Islet of Langerhans (tissue), 1 donor: ENCODE results near the gene UNC119B.
"Not testable (repeated sequence)": the region's sequence is repeated elsewhere in the genome, so short reads cannot be mapped to it uniquely, and the experiment has no call there.

Experiments used
- FAIRE-seq: peaks from one replicate; lab custom pipeline; 2011; peaks lifted over from hg19 to GRCh38; lab: Jason Lieb, UNC

UNC119B gene

DNA sequence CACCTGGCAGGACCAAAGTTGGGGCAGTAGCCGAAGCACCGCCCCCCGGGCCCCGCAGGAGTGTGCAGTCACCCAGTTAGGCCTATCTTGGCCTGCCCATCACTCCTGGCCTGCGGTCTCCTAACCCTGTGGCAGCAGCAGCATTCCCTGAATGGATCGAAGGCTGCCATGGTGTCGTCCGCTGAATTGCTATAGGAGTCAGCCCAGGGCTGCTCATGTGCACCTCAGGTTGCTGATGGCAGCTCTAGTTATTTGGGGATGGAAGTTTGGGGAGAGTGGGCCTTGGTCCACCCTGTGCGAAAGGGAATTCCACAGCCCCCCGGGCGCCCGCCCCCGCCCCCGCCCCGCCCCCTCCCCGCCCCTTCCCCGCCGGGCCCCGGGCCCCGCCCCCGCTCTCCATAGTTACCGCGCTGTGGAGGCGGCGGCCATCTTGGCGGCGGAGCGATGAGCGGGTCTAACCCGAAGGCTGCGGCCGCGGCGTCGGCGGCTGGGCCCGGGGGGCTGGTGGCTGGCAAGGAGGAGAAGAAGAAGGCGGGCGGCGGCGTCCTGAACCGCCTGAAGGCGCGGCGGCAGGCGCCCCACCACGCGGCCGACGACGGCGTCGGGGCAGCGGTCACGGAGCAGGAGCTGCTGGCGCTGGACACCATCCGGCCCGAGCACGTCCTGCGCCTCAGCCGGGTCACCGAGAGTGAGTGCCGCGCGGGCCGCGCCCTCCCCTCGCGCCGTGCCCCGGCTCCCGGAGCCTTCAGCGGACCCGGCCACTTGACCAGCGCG, at the start of gene UNC119B:
Gene UNC119B (plus strand): TSS at position 428 of the 774 bp plus-strand sequence. CDS start 17 bp downstream, at position 445.
- no peak for FAIRE-seq

DNA sequence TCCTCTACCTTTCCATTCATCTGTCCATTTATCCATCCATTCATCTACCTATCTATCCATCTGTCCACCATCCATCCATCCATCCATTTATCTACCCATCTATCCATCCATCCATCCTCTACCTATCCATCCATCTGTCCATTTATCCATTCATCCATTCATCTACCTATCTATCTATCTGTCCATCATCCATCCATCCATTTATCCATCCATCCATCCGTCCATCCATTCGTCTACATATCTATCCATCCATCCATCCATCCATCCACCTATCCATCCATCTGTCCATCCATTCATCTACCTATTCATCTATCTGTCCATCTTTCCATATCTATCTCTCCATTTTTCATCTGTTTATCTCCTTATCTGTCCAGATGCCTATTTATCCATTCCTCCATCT, 48.8 kb upstream of the UNC119B start:
- no peak for FAIRE-seq

DNA sequence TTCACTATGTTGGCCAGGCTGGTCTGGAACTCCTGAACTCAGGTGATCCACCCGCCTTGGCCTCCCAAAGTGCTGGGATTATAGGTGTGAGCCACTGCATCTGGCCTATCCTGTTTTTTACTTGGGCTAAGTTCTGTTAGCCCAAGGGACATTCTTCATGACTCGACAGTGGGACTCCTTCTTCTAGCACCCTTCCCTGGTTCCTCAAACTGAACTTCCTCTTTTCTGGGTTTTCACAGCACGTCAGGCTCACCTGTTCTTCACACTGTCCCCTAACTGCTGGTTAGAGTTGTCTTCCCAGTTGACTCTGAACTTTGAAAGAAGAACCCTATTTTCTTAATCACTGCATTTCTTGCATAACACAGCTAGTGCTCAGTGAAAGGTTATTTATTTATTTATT, 47.4 kb upstream of the UNC119B start:
- no peak for FAIRE-seq

DNA sequence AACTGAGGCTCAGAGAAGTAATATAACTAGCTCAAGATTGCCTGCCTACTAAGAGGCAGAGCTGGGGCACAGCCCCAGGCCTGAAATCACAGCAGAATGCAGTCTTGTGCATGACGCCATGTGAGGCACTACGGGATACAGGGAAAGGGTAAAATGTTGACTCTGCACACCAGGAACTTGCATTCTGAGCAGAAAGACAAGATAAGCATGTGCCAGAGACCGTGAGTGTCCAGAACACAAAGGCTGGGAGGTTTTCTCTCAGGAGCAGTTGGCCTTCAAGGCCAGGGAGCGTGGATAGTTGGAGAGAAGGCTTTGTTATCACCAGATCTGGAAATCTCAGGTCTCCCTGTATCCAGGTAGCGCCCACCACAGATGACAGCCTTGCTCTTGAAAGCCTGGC, 46.5 kb upstream of the UNC119B start:
- FAIRE-seq: no peak

DNA sequence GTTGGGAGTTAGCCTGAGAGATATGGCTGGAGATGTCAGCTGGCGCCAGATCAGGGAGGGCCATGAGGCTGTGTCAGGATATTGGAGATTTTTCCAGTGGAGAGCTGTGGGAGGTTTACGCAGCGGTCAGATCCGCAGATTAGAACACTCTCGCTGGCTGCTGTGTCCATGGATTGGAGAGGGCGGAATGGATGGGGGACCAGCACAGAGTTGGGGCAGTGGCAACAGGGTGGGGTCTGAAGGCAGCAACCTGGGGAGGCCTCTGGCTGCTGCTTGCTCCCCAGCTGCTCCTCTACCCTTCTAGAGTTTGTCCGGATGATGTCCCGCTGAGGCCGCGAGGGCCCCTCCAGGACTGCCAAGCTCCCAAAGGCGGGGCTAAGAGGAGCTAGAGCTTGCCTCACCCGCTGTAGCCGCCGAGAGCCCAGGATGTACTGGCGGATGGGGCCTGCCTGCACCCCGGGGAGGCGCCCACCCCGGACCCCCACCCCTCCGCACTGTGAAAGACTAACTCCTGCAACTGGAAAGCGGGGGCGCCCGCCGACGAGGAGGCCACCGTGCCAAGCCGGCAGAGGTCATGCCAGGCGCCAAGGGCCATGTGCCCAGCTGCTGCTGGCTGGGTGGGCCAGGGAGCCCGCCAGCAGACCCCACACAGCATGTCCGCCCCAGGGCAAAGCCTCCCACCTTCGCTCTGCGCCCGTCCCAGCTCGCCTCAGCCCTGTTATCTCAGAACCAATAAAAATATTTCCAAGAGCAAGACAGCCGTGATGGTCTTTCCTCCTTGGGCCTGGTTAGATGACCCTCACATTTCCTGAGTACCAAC, 43.5 kb upstream of the UNC119B start:
- FAIRE-seq: no peak

DNA sequence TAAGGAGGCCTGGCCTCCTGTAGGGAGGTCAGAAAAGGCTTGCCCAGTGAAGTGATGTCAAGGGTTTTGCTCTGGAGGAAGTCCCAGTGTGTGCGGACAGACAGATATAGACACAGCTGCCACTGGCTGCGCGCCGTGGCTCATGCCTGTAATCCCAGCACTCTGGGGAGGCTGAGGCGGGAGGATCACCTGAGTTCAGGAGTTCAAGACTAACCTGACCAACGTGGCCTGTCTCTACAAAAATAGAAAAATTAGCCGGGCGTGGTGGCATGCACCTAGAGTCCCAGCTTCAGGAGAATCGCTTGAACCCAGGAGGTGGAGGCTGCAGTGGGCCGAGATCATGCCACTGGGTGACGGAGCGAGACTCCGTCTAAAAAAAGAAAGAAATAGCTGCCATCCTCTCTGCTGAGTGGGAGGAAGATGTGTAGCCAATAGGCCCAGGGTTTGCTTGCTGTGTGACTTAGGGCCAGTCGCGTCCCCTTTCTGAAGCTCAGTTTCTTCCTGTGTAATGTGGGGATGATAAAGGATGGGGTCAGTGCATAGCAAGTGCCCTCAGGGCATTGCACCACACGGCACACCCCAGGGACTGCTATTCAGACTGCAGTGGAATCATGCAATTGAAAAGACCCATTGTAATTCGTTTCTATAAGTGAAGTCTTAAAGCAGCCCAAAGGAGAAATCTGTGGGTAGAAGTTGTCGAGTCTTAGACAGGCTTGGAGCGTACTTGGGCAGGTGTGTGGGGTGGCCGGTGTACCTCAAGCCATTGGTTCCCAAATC, 42.0 kb upstream of the UNC119B start:
- no peak for FAIRE-seq

DNA sequence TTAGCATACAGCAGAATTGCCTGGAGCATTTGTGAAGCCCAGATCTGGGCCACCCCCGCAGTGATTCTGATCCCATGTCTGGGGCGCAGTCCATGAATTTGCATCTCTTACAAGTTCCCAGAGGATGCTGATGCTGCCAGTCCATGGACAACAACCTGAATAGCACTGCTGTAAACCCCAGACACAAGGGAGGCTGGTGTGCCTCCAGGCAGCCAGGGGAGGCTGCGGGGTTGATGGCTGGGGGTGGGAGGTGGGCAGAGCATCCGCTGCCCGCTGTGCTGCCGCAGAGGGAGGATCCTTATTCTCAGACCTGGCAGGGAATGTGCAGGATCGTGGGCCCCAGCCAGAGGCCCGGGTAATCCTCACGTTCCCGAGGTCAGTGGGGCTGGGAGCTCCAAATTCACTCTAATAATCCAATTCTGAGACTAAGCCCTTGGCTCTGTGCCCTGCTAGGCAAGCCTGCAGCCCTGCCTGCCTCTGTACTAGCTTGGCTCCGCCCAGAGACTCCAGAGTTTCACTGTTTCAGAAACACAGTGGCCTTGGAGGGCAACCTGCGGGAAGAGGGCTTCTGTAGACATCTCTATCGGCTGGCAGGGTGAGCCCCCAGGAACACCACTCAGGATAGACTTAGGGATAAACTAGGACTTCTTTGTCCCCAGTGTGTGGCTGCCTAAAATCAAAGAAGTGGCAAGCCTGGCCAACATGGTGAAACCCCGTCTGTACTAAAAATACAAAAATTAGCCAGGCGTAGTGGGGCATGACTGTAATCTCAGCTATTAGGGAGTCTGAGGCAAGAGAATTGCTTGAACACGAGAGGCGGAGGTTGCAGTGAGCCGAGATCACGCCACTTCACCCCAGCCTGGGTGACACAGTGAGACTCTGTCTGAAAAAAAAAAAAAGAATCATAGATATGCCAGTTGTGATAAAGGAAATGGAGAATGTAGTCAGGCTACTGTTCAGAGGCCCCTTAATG, 41.1 kb upstream of the UNC119B start:
- no peak for FAIRE-seq

DNA sequence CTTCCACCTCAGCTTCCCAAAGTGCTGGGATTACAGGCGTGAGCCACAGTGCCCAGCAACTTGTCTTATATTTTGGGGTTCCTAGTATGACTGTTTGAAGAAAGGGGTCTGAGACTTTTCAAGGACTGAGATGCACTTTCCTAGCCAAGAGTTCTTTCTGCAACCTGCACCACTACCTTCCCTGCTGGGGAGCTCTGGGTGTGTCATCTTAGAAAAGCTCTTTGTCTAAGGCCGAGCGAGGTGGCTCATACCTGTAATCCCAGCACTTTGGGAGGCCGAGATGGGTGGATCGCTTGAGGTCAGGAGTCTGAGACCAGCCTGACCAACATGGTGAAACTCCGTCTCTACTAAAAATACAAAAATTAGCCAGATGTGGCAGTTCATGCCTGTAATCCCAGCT, 40.0 kb upstream of the UNC119B start:
- not testable (repeated sequence) for FAIRE-seq

DNA sequence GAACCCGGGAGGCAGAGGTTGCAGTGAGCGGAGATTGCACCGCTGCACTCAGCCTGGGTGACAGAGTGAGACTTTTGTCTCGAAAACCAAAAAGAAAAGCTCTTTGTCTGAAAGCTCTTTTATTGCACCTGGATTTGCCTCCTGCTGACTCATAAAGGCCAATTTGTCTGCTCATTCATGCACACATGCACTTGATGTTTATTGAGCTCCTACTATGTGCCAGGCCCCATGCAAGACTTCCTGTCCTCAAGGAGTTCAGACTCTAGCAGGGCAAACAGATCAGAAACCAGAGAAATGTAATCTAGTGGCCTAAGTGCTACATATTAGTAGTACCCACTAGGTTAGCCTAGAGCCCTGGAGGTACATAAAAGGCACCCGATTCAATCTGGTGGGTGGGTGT, 39.6 kb upstream of the UNC119B start:
- no peak for FAIRE-seq

DNA sequence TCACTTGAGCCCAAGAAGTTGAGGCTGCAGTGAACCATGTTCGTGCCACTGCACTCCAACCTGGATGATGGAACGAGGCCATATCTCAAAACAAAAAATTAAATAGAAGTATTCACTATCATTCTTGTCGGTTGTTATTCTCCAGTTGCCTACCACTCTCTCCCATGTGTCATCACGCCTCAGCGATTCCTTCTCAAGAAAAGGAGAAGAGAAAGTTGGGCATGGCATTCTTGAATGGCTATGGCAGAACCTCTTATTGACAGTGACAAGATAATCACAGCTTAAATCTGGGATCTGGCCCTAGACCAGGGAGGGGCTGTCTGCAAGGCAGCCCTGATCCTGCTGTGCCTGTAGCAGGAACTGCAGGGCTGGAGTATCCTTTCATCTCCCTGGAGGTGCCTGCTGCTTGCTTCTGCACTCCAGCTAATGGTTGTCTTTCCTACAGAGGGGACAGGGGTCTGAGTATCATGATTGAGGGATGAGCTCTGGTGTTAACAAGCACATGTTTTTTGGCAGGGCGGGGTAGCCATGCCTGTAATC, 36.1 kb upstream of the UNC119B start:
- FAIRE-seq: no peak

DNA sequence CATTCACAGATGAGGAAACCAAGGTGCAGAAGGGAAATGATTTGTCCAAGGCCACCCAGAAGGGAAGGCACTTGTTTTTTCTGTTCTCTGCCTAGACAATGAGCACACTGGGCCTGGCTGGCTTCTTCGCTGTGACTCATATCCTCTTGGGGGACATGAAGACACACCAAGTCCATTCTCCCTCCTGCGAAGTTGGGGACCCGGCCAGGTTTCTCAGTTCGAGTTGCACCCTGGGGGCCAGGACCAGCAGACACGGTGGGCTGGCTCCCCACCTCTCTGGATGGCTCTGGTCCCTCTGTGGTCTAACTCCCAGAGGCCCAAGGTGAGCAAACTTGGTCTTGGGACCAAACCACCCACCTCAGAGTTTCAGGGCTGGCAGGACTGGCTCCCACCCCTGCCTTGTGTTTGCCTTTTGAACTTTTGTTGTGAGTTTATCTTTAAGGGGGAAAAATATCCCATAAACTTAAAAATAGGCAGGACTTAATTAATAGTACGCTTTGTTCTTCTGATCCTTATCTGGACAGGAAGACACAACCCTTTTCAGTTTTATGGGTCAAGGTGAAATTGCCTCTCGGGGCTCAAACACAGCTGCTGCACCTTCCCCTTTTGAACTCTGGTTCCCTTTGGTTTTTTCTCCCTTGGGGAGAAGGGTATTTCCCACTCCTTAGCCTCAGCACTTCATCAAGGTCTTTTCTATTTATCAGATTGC, 32.3 kb upstream of the UNC119B start:
- no peak for FAIRE-seq

DNA sequence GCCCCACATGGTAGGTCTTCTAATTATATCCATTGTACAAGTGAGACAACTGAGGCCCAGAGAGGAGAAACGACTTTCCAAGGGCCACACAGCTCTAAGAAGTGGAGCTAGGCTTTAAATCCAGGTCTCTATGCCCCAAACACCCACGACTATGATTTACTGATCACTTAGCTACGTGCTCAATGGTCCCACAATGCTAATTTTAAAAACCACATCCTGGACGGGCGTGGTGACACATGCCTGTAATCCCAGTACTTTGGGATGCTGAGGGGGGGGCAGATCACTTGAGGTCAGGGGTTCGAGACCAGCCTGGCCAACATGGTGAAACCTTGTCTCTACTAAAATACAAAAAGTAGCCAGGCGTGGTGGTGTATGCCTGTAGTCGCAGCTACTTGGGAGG, 31.7 kb upstream of the UNC119B start:
- no peak for FAIRE-seq

DNA sequence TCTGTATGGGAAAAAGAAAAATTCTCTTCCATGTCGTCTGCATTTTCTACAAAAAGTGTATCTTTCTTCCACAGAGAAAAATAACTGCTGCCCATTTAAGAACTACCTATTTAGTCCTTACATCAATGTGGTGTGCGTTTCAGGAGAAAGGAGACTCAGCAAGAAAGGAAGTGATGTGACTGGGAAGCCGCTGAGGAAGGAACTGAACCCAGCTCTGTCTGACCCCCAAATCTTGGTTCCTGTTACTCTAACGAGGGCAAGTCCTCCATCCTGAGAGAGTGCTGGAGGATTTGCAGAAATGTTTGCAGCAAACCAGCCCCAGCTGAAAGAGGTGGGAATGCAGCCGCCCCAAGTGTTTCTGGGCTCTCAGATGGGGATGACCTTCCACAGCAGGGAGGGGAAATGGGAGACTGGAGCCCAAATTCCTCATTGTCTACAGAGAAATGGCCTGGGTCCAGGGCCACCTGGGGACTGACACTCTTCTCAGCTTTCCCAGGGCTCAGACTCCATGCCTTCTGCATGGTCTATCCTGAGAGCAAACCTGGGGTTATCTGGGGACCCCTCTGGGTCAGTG, 30.0 kb upstream of the UNC119B start:
- no peak for FAIRE-seq

DNA sequence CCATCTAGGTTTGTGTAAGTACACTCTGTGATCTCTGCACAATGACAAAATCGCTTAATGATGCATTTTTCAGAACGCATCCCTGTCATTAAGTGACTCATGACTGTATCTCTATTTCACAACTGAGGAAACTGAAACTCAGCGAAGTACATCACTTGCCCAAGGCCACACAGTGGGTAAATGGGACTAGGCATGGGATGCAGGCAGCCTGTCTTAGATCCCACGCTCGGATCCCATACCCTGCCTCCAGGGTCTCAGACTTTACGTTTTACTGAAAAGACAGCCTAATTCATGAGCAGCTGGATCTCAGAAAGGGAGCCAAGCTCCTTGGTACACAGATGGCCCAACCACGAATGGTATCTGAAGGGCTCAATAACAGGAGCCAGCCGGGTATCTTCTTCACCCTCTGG, 25.7 kb upstream of the UNC119B start:
- no peak for FAIRE-seq

DNA sequence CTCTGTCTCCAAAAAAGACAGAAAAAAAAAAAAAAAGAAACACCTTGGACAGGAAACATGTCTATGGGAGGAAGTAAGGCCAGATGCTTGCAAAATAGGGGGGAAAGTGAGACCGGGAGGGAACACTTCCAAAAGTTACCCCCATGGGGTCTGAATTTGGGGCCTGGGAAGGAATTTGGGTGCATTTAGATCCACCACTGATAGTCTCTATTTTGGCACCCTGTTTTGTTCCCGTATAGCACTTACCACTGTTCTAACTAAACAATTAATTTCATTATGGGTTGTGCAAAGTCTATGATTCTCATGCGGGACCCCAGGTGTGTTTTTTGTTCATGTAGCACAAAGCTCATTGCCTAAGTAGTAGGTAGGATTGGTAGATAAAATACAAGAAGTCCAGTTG, 24.7 kb upstream of the UNC119B start:
- FAIRE-seq: no peak

DNA sequence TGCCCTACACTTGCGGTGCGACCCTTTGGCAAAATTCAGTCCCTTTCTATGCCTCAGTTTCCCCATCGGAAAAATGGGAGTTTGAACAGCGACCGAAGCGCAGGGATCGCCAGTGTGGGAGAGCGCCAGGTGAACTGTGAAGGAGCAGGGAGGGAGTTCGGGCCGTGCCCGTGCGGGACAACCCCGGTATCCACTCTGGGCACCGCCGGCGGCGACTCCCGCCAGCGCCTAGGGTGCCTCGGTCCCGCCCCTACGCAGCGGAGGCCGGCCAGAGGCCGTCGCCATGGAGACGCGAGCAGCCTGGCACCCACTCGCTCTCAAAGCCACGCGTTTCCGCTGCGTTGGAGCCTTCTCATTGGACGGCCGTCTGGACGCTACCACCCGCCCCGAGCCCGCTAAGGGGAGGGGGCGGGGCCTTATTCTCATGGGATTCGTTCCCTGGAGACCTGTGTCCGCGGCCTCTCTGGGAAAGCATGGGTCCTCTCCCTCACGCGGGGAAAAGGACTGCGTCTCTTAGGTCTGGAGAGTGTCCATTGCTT, 24.0 kb upstream of the UNC119B start:
- no peak for FAIRE-seq

DNA sequence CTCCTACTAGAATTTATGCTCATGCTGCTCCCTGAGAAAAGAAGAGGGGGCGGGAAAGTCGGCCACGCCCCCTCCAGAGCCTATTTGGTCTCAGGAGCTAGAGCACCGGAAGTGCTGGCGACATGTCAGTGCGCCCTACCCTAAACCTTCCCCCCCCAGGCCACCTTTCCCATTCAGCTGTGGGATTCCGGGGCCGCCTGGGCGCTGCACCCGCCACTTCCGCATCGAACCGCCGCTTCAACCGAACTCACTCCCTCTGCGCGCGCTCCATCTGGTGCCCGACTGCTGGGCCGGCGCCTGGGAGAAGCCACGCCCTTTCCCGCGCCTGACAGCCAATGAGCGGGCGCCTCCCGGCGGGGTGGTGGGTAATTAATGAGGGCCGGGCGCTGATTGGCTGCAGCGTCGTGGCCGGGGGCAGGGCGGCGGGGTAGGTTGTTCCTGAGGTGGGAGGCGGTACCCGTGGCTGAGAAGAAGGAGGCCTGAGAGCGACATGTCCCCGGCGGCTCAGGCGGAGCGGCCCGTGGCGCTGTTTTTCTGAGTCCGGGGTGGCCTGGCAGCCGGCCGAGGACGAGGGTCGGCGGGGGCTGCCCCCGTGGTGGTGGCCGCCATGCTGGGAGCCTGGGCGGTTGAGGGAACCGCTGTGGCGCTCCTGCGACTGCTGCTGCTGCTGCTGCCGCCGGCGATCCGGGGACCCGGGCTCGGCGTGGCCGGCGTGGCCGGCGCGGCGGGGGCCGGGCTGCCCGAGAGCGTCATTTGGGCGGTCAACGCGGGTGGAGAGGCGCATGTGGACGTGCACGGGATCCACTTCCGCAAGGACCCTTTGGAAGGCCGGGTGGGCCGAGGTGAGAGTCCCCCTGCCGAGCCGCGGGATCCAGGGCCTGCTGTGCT, 23.3 kb upstream of the UNC119B start, which contains the start of gene MLEC:
Gene MLEC (plus strand): TSS at position 460 of the 888 bp plus-strand sequence. CDS start 148 bp downstream, at position 608.
- no peak for FAIRE-seq

DNA sequence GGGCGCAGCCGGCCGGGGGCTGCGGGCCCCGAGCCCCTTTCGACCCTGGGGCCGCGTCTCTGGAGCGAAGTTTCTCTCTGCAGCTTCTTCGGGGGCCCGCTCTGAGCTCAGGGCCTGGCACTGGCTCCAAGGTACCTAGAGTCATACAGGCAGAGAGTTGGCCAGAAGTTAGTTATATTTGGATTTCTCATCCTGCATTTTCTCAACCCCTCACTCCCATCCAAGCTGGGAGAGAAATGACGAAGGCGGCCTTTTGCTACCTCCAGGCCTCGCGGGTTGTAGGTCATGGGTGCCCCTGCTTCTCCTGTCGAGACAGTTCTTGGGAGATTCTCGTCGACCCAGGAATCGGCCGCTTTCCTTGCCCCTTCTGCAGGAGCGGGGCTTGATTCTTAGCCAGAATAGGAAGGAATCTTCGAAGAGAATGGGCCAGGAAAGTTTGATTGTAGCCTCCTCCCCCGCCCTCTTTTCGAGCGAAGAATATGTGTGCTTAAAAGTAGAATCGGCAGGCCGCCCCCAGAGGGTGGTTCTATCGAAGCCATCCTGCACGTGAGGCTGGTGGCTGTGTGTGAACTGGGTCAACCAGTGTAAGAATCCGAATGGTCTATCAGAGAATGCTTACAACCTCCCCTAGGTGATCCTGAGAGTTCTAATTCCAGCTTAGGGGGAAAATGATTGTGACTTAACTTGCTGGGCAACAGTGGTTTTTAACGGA, 22.5 kb upstream of the UNC119B start:
- FAIRE-seq: no peak
